AG09309 (cell line): Measurements from ENCODE around the gene ARVCF.

Experiments used
- DNase-seq: peaks from one replicate; pipeline ENCODE4 v3.0.0-alpha.2; 2010; ENCODE audit warnings: low read depth
- H3K4me3 ChIP-seq: 2 replicates; pipeline ENCODE4 v1.5.1; 2011; ENCODE audit warnings: mild to moderate bottlenecking, low read depth, low read length, moderate library complexity; ENCODE audit not compliant: control insufficient read depth
- TF ChIP-seq, protein P1 (sequence below): IDR thresholded peaks from 2 replicates; pipeline ENCODE4 v1.5.1; 2011; ENCODE audit warnings: mild to moderate bottlenecking, low read depth, low read length, inconsistent platforms; ENCODE audit not compliant: insufficient read depth, control insufficient read depth; ENCODE audit errors: missing control alignments

Gene ARVCF

DNA sequence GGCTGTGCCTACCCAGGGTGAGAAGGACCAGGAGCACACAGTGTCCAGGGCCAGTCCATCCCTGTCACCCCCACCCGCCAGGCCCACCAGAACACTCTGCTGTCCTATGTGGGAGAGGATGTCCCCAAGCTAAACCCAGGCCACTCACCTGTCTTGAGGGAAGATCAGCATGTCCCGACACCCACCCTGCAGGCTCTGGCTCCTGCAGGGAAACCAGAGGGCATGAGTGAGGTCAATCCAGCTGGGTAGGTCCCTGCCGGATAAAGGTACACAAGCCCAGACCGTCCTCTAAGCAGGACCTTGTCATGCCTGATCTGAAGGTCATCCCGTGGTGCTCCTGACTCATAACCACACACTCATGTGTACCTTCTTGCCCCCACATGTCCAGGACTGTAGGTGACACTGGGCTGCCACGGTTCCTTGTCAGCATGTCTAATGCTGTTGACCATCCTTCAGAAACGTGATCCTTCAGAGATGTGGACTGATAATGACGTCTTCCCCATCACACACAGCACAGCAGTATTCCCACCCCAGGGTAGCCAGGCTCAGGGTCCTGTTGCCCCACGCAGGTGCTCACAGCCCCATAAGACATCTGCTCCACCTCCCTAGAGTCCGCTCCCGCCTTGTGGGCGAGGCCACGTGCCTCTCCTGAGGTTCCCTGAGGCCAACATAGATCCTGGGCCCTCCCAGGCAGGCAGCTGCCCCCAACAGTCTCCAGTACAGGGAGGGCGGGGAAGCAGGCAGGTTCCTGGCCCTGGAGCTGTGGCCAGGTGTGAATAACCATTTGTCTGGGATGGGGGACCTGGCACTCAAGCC lies 6.1 kb downstream of the ARVCF start:
- no peak overlapping the region for H3K4me3 ChIP-seq
- TF ChIP-seq, protein P1, sequence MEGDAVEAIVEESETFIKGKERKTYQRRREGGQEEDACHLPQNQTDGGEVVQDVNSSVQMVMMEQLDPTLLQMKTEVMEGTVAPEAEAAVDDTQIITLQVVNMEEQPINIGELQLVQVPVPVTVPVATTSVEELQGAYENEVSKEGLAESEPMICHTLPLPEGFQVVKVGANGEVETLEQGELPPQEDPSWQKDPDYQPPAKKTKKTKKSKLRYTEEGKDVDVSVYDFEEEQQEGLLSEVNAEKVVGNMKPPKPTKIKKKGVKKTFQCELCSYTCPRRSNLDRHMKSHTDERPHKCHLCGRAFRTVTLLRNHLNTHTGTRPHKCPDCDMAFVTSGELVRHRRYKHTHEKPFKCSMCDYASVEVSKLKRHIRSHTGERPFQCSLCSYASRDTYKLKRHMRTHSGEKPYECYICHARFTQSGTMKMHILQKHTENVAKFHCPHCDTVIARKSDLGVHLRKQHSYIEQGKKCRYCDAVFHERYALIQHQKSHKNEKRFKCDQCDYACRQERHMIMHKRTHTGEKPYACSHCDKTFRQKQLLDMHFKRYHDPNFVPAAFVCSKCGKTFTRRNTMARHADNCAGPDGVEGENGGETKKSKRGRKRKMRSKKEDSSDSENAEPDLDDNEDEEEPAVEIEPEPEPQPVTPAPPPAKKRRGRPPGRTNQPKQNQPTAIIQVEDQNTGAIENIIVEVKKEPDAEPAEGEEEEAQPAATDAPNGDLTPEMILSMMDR, result no peak
- no peak for DNase-seq

DNA sequence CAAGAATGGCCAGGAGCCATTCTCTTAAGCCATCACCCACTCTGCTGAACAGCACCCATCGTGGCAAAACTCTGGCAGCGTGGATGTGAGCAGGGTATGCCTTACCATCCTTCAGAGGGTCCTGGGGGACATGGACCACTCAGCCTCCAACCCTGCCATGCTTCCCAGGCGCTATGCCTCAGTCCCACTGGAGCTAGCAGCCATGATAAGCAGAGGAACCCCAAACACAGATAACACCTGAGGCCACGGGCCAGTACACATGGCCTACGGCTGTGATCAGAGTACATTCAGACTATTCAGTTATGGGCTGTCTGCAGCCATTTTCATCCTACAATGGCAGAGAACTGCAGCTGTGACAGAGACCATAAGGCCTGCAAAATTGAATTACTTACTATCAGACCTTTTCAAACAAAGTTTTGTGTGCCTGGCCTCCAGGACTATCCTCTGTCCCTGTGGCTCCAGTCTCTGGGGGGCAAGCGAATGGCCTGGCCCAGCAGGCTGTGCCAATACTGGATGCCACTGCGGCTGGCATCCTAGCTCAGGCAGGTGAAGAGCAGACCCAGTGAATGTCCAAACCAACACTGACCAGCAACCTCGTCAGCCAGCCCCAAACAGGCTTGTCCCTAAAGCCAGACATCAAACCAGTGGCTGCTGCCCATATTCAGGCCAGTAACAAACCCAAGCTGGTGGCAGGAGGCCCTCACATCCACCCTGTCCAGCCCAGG lies 6.9 kb downstream of the ARVCF start:
- DNase-seq, result no peak
- H3K4me3 ChIP-seq, result no peak overlapping the region
- TF ChIP-seq, protein P1, result no peak

DNA sequence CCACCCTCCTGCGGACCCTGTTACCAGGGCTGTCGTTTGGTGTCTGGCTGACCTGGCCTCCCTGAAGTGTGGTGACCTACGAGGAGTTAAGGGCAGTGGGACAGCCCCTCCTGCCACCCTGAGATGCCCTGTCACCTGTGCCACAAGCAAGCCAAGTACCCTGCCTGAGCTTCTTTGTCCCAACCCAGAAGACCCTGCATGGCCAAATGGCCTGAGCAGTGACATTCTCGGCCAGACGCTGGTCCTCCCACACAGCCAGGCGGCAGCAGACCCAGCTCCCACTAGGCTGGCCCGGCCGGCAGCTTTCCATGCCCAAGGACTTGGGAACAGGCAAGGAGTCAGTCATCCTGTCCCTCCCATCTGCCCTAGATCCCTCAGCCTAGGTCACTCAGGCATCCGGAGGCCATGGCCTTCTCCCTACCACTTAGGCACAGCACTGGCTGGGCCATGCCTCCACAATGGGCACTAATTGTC lies 7.6 kb downstream of the ARVCF start:
- TF ChIP-seq, protein P1, result no peak
- DNase-seq, result no peak
- H3K4me3 ChIP-seq, result no peak overlapping the region

DNA sequence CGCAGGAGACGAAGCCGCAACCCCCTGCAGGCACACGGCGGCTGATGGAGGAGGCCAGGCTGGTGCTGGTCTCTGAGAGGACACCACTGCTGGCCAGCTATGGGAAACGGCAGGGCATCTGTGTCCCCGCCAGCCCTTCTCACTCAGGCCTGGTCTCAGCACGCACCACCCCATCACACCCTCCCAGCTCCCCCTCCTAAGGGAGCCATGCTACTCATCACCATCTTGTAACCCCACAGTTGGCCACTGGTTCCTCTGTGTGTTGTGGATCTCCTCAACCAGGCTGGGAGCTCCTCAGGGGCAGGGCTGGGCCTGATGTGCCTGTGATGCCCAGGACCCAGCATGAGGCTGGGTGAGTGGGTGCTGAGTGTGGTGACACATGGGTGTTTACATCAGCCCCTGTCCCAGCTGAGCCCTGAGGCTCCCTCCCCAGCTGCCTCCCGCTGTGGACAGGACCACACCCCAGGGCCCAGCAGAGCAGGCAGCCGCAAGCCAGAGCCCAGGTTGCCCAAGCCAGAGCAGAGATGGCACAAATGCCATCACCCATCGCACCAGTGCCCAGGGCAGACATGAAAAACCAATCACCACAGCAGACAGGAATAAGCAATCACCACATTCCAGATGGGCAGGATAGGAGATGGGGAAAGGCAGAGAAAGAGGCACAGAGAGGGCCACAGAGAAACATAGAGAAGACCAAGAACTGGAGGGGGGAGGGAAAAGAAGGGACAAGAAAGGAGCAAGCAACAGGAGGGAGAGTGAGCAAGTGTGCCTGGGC lies 8.2 kb downstream of the ARVCF start:
- no peak overlapping the region for H3K4me3 ChIP-seq
- DNase-seq, result no peak
- TF ChIP-seq, protein P1, result no peak

DNA sequence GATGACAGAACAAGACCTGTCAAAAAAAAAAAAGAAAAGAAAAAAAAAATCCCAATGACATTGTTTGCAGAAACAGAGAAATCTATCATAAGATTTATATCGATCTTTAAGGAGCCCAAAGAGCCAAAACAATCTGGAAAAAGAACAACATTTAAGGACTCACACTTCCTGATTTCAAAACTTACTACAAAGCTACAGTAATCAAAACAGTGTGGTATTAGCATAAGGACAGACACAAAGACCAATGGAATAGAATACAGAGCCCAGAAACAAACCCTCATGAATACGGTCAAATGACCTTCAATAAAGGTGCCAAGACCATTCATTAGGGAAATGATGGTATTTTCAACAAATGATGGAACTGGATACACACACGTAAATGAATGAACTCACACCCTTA lies 12.2 kb downstream of the ARVCF start:
- TF ChIP-seq, protein P1, result no peak
- DNase-seq, result no peak
- no peak overlapping the region for H3K4me3 ChIP-seq

DNA sequence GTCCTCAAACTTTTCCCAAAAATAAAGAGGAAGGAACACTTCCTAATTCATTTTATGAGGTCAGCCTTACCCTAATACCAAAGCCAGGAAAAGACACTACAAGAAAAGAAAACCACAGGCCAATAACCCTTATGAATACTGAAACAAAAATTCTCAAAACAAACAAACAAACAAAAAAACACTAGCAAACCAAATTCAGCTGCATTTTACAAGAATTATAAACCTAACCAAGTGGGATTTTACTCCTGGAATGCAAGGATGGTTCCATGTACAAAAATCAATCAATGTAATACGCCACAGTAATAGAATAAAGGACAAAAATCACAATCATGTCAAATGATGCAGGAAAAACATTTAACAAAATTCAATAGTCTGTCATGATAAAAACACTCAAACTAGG lies 13.3 kb downstream of the ARVCF start:
- H3K4me3 ChIP-seq, result no peak overlapping the region
- no peak for DNase-seq
- TF ChIP-seq, protein P1, result no peak
